CD4-positive, alpha-beta T cell (primary cell): ENCODE data around the gene CPE. TPM values are rescaled to one million over a fixed set of nuclear protein-coding genes. Genes with fewer than 3 reads are reported as not detected.

Experiments
- ATAC-seq: fragments of 200-7000 bp; cut with Tn5 transposase; one replicate; pipeline ENCODE4 v1.10.0; 2022; ENCODE audit warnings: mild to moderate bottlenecking; ENCODE audit not compliant: poor library complexity
- CTCF ChIA-PET: fragments of 350-600 bp; sonication (Branson Sonifier 250); formaldehyde crosslinking; loops from one replicate; lab custom pipeline; 2021; ENCODE audit warnings: antibody characterized with exemption, inconsistent platforms; lab: Charles Lee
- POLR2A ChIA-PET: fragments of 350-600 bp; sonication (Branson Sonifier 250); formaldehyde crosslinking; loops from one replicate; lab custom pipeline; 2021; ENCODE audit warnings: antibody characterized with exemption, inconsistent platforms; lab: Charles Lee
- DNase-seq, 14 experiments: peaks; one replicate each; pipeline ENCODE4 v3.0.0-alpha.2; 2013 to 2020; ENCODE audit warnings: mixed read lengths in 2 of 14
- H3K27ac ChIP-seq, 2 donors: one replicate each; pipeline versions ENCODE4 v1.5.1 to v1.7.0; 2013; ENCODE audit warnings: low read length in 2 of 2, low read depth in 1 of 2, mild to moderate bottlenecking in 1 of 2
- H3K27me3 ChIP-seq, 2 experiments: 1 replicate in 1 of 2; 2 replicates in 1 of 2; pipeline versions ENCODE4 v1.6.1 to v1.7.0; 2013; ENCODE audit warnings: low read length in 2 of 2, control low read depth in 1 of 2, mild to moderate bottlenecking in 1 of 2, moderate library complexity in 1 of 2; ENCODE audit not compliant: insufficient read depth in 2 of 2, control insufficient read depth in 1 of 2
- H3K36me3 ChIP-seq: one replicate; pipeline ENCODE4 v1.6.1; 2013; ENCODE audit warnings: low read length, control low read depth; ENCODE audit not compliant: insufficient read depth
- H3K4me1 ChIP-seq: one replicate; pipeline ENCODE4 v1.6.1; 2013; ENCODE audit warnings: low read length, control low read depth; ENCODE audit not compliant: insufficient read depth
- H3K4me3 ChIP-seq: one replicate; pipeline ENCODE4 v1.5.1; 2013; ENCODE audit warnings: mild to moderate bottlenecking, low read length, moderate library complexity
- H3K9me3 ChIP-seq, 2 experiments: 1 replicate in 1 of 2; 2 replicates in 1 of 2; pipeline versions ENCODE4 v1.6.1 to v1.7.0; 2013; ENCODE audit warnings: low read length in 2 of 2, mild to moderate bottlenecking in 2 of 2, control low read depth in 1 of 2, moderate library complexity in 1 of 2; ENCODE audit not compliant: control insufficient read depth in 1 of 2, insufficient read depth in 1 of 2
- H3K27ac Mint-ChIP-seq: one replicate; pipeline ENCODE4 v1.8.0; 2020; ENCODE audit warnings: mixed read lengths
- H3K27me3 Mint-ChIP-seq: one replicate; pipeline ENCODE4 v1.8.0; 2021; ENCODE audit warnings: mixed read lengths
- H3K36me3 Mint-ChIP-seq: one replicate; pipeline ENCODE4 v1.8.0; 2021; ENCODE audit warnings: low read depth, mixed read lengths
- H3K4me1 Mint-ChIP-seq: one replicate; pipeline ENCODE4 v1.8.0; 2021; ENCODE audit warnings: low read depth, mixed read lengths
- H3K4me3 Mint-ChIP-seq: one replicate; pipeline ENCODE4 v1.8.0; 2020; ENCODE audit warnings: mild to moderate bottlenecking, mixed read lengths
- H3K9me3 Mint-ChIP-seq: one replicate; pipeline ENCODE4 v1.8.0; 2020; ENCODE audit warnings: mixed read lengths
- intact Hi-C, 2 experiments: fragments of 100-400 bp; cut with DNase I in 1 of 2; cut with micrococcal nuclease in 1 of 2; formaldehyde crosslinking; loops; one replicate each; pipeline versions ENCODE4 v1.15.1 to v1.9.0; 2023 to 2025; cut with DNase I, micrococcal nuclease
- total RNA-seq, 174 experiments: library from RNA in 2 of 174; stranded (reverse) in 2 of 174; gene quantifications; one replicate each; pipeline ENCODE4 v1.2.3 and lab custom pipeline; 2021 to 2026
- TF ChIP-seq, protein P1 (sequence below): fragments of 200-600 bp; IDR thresholded peaks from one replicate; pipeline ENCODE4 v1.8.0; 2022; ENCODE audit warnings: antibody characterized with exemption, mild to moderate bottlenecking

CPE gene
- total RNA-seq, 2 experiments from 2014 or later, result not detected

DNA sequence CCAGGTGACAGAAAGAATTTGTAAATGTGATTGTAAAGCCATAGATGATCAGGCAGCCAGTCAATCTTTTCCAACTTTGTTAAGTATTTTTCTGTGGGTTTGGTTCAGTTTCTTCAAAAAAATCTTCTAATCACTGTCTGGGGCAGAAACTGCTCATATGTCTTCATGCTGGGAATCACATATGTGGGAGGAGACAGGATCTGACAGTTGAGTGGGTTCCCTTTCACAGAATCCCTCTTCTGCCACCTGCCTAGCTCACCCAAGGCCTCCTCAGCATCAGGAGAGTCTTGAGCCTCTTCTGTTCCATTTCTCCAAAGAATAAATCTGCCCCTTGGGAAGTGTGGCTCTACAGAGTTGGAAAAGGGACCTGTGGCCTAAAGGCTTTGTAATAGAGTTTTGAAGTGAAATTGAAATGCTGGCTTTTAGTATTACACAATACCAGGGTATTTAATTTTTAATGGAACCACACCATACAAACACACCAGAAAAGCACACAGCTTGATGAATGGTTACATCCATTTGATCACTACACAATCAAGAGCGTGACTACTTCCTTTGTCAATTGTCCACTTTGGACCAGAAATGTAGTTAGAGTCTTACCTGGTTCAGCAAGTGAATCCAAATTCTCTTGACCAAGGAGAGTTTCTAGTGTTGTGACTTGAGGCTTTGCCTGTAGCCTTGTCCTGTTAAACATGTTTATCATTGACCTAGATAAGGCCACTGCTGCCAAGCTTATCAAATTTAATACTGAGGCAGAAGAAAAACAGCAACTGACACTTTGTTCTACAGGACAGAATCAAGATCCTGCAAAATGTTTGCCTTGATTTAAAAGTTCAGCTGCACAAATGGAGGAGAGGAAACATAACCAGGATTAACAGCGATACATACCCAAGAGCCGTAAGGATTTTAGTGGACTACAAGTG, 30.9 kb upstream of the CPE start:
- intact Hi-C loops, result no loop called here
- peaks cover 5% of the 10 kb centered on the region for H3K27me3 Mint-ChIP-seq
- ChIA-PET POLR2A (interaction anchor here (1.2 kb wide), 1 partner anchor 20 kb away, joined by 4 read pairs; the partner anchor contains the start of gene MSMO1), CTCF (interaction anchor here (1.5 kb wide), 1 partner anchor 10 kb away, joined by 3 read pairs; no protein-coding TSS in a partner anchor)
- no peak overlapping the region for H3K4me3 Mint-ChIP-seq
- Histone ChIP-seq H3K27me3 (no peaks in the 10 kb centered on the region), H3K4me3 (no peak overlapping the region), H3K27ac (no peak overlapping the region), H3K36me3 (peaks cover 5% of the 10 kb centered on the region), H3K4me1 (no peaks in the 10 kb centered on the region), H3K9me3 (no peaks in the 10 kb centered on the region)
- TF ChIP-seq, protein P1, sequence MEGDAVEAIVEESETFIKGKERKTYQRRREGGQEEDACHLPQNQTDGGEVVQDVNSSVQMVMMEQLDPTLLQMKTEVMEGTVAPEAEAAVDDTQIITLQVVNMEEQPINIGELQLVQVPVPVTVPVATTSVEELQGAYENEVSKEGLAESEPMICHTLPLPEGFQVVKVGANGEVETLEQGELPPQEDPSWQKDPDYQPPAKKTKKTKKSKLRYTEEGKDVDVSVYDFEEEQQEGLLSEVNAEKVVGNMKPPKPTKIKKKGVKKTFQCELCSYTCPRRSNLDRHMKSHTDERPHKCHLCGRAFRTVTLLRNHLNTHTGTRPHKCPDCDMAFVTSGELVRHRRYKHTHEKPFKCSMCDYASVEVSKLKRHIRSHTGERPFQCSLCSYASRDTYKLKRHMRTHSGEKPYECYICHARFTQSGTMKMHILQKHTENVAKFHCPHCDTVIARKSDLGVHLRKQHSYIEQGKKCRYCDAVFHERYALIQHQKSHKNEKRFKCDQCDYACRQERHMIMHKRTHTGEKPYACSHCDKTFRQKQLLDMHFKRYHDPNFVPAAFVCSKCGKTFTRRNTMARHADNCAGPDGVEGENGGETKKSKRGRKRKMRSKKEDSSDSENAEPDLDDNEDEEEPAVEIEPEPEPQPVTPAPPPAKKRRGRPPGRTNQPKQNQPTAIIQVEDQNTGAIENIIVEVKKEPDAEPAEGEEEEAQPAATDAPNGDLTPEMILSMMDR, result no peak
- H3K27ac Mint-ChIP-seq, result no peak overlapping the region
- H3K4me1 Mint-ChIP-seq, result no peaks in the 10 kb centered on the region
- H3K9me3 Mint-ChIP-seq, result no peaks in the 10 kb centered on the region
- ATAC-seq (no peak), DNase-seq (no peak)
- peaks cover 11% of the 10 kb centered on the region for H3K36me3 Mint-ChIP-seq

GRCh38 chr4:165351359-165352130, 27.3 kb upstream of the CPE start:
- H3K4me1 ChIP-seq, result no peaks in the 10 kb centered on the region
- no peak overlapping the region for H3K4me3 ChIP-seq
- no peaks in the 10 kb centered on the region for H3K9me3 Mint-ChIP-seq
- no peaks in the 10 kb centered on the region for H3K4me1 Mint-ChIP-seq
- H3K36me3 Mint-ChIP-seq, result no peaks in the 10 kb centered on the region
- no peaks in the 10 kb centered on the region for H3K27me3 ChIP-seq
- H3K9me3 ChIP-seq, result no peaks in the 10 kb centered on the region
- TF ChIP-seq, protein P1, result no peak
- H3K27ac ChIP-seq, result no peak overlapping the region
- DNase-seq (no peak), ATAC-seq (no peak)
- no peak overlapping the region for H3K27ac Mint-ChIP-seq
- ChIA-PET POLR2A (no interaction called here), CTCF (no interaction called here)
- no peaks in the 10 kb centered on the region for H3K36me3 ChIP-seq
- intact Hi-C loops, result no loop called here
- no peak overlapping the region for H3K4me3 Mint-ChIP-seq
- peaks cover 12% of the 10 kb centered on the region for H3K27me3 Mint-ChIP-seq

GRCh38 chr4:165355900-165356300, 22.9 kb upstream of the CPE start:
- DNase-seq (peak in 2 of 14 experiments; percentile 12 to 14), ATAC-seq (no peak)
- Mint-ChIP-seq H3K36me3 (no peaks in the 10 kb centered on the region), H3K9me3 (no peaks in the 10 kb centered on the region), H3K4me1 (no peaks in the 10 kb centered on the region), H3K27me3 (peaks cover 35% of the 10 kb centered on the region), H3K4me3 (no peak overlapping the region), H3K27ac (no peak overlapping the region)
- CTCF ChIA-PET, result interaction anchor here (0.7 kb wide), 1 partner anchor 17 kb away, joined by 3 read pairs; no protein-coding TSS in a partner anchor
- no peaks in the 10 kb centered on the region for H3K36me3 ChIP-seq
- no peak overlapping the region for H3K27ac ChIP-seq
- intact Hi-C loops, result no loop called here
- H3K4me1 ChIP-seq, result no peaks in the 10 kb centered on the region
- no peak overlapping the region for H3K4me3 ChIP-seq
- H3K27me3 ChIP-seq, result peaks cover 0 to 8% of the 10 kb centered on the region in 2 experiments
- POLR2A ChIA-PET, result no interaction called here
- no peaks in the 10 kb centered on the region for H3K9me3 ChIP-seq
- TF ChIP-seq, protein P1, result no peak
